Measurements from ENCODE around the gene FARSB. TPM values are rescaled to one million over a fixed set of nuclear protein-coding genes. Genes with fewer than 3 reads are reported as not detected.

The FARSB gene
- total RNA-seq, 2 experiments from 2014 or later, result 68.3 to 68.6 TPM

DNA sequence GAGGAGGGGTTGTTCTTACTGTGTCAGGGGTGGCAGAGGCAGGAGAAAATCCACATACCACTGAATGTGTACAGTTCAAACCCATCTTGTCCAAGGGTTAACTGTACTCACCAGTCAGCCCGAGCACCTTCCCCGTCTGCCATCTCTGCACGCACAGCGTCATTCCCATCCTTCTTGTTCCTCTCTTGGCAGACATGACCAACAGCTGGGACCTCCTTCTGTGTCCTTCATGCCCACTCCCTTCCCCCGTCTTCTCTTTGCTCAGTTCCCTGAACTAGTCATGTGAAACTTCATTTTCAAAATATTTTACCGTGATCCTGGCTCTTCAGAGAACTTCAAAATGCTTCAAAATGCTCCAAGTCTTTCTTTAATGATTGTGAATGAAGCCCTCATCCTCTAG, 92.0 kb downstream of the FARSB start:
- H3K4me3 Mint-ChIP-seq, result no peak overlapping the region
- H3K9me3 Mint-ChIP-seq, result no peaks in the 10 kb centered on the region
- H3K27me3 Mint-ChIP-seq, result no peaks in the 10 kb centered on the region
- H3K36me3 Mint-ChIP-seq, result peaks cover 34% of the 10 kb centered on the region
- no peak overlapping the region for H3K27ac Mint-ChIP-seq
- no peak for DNase-seq
- H3K4me1 Mint-ChIP-seq, result no peaks in the 10 kb centered on the region

DNA sequence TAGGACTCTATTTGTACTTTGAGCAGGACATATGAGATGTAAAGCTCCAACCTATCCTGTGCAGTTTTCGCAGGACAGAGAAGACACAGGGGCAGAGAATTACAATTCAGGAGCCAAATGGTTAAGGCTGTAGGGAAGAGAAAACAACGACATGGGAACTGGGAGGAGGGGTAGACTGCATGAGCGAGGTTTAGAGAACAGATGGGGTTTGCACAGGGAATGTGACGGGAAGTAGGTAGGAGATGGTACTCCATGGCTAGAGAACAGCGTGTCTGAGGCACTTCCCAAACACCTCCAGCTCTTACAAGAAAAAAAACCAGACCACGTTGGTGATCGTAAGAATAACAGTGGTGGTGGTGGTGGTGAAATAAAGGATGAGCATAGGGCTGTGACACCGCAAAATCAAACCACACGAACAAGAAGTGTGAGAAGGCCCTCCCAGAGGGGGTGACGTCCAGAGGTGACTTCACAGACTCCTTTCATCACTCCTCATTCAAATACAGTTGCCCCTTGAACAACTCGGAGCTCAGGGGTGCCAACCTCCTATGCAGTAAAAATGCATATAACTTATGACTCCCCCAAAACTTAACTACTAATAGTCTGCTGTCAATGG, 92.7 kb downstream of the FARSB start:
- no peaks in the 10 kb centered on the region for H3K27me3 Mint-ChIP-seq
- H3K4me3 Mint-ChIP-seq, result no peak overlapping the region
- H3K27ac Mint-ChIP-seq, result no peak overlapping the region
- H3K9me3 Mint-ChIP-seq, result no peaks in the 10 kb centered on the region
- no peak for DNase-seq
- H3K4me1 Mint-ChIP-seq, result no peaks in the 10 kb centered on the region
- H3K36me3 Mint-ChIP-seq, result peaks cover 31% of the 10 kb centered on the region

DNA sequence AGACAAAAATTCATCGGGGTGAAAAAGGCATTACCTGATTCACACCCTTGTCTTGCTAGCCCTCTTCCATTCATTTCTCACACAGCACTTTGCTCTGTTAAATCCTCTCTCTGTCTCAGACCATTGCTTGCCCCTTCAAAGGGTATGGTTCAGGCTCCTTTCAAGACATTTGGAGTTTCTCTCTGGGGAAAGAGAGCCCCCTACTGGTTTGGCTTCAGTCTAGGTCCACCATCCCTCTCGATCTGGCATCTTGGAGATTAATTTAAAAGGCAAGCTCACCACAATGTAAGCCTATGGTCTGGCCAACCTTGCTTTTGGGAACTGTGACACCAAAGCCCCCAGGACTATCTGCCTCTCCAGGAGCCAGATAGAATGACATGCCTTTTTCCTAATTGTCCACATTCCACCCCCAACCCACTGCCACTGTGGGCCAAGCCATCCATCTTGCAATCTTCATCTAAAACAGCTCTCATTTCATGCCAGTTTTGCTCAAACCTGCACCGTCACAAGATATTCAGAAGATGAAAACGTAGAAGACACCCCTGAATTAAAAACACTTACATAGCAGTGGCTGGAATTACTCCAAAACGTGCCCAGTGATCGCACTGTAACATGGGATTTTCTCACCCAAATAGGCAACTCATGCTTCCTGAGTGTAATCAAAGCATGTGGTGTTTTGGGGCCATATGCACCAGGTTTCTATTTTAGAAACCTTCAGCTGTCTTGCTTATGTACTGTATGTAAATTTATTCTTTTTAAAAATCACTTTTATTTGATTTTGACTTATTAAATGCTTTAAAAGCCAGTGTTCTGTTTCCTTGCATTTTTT, 93.9 kb downstream of the FARSB start:
- peaks cover 23% of the 10 kb centered on the region for H3K36me3 Mint-ChIP-seq
- no peaks in the 10 kb centered on the region for H3K9me3 Mint-ChIP-seq
- no peak overlapping the region for H3K4me3 Mint-ChIP-seq
- DNase-seq, result peak; percentile 11
- H3K27me3 Mint-ChIP-seq, result peaks cover 2% of the 10 kb centered on the region
- no peaks in the 10 kb centered on the region for H3K4me1 Mint-ChIP-seq
- H3K27ac Mint-ChIP-seq, result no peak overlapping the region

DNA sequence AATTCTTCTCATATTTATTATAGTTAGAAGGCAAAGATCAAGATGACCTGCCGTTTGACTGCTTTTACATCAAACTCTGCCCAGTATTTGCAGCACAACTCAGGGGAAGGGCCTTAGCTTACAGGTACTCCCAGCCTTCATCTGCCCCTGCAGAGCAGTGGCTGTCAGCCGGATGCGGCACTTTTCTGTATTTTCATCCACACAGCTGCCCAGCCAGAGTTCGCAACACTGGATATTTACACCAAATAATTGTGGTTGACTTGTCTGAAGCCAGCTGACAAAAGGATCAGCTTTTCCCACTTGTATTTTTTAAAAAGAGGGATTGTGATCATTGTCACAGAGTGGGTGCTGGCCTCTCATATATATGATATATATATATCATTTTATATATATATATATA, 94.7 kb downstream of the FARSB start:
- H3K27ac Mint-ChIP-seq, result no peak overlapping the region
- no peak overlapping the region for H3K4me3 Mint-ChIP-seq
- H3K9me3 Mint-ChIP-seq, result no peaks in the 10 kb centered on the region
- H3K4me1 Mint-ChIP-seq, result no peaks in the 10 kb centered on the region
- H3K27me3 Mint-ChIP-seq, result peaks cover 4% of the 10 kb centered on the region
- peaks cover 15% of the 10 kb centered on the region for H3K36me3 Mint-ChIP-seq
- no peak for DNase-seq

DNA sequence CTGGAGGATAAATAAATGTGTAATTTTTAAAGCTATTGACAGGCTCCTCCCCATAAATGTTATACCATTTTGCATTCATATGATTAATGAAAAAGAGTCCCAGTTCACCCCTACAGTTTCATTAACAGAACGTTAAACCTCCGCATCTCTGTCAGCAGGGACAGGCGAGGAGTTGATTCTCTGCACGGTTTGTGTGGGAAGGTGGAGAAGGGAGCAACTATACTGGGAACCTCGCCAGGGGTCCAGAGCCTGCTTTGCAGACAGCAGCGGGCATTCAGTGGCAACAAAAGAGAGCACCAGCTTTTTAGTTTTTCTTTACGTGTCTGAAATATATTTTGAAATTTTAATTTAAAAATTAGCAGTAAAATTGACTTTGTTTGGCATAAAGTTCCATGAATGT, 101.4 kb downstream of the FARSB start:
- Mint-ChIP-seq H3K27ac (no peak overlapping the region), H3K36me3 (peaks cover 4% of the 10 kb centered on the region), H3K4me3 (no peak overlapping the region), H3K9me3 (no peaks in the 10 kb centered on the region), H3K27me3 (peaks cover 34% of the 10 kb centered on the region), H3K4me1 (no peaks in the 10 kb centered on the region)
- no peak for DNase-seq

DNA sequence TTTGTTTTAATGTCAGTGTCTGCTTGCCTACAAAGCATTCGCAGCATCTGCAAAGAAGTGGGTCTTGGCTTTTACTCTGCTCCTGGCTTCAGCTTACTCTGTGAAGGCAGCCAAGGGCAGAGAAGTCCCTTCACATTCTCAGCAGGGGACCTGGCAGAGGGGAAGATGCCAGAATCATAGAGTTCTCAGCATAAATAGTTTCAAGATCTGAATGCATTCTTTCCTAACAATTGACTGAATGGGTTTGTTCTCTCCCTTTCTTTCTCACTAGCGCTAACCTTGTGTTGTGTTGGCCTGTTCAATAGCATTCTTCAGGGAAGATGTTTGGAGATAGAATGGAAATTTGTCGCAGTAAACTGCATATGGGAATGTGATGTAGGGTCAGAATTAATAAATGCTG, 106.9 kb downstream of the FARSB start:
- Mint-ChIP-seq H3K27ac (no peak overlapping the region), H3K27me3 (peaks cover 36% of the 10 kb centered on the region), H3K9me3 (no peaks in the 10 kb centered on the region), H3K4me3 (no peak overlapping the region), H3K36me3 (no peaks in the 10 kb centered on the region), H3K4me1 (no peaks in the 10 kb centered on the region)
- DNase-seq, result no peak

DNA sequence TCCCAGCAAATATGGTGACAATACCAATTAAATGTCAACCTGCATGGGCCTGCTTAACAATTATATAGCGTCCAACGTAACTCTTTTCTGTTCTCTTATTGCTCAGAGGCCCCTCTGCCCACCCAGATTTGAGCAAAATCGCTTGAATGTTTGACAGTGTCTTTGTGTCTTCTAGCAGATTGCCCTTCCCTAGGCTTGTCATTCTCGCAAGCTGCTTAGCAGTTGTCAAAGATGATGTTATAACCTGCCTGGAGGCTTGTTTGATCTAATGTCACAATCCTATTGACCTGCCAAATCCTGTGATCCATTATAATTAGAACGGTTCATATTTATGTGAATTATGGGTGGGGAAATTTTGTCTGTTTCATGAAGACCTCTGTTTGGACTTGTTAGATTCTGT, 108.8 kb downstream of the FARSB start:
- Mint-ChIP-seq H3K36me3 (no peaks in the 10 kb centered on the region), H3K27ac (no peak overlapping the region), H3K4me3 (no peak overlapping the region), H3K9me3 (no peaks in the 10 kb centered on the region), H3K27me3 (peaks cover 30% of the 10 kb centered on the region), H3K4me1 (no peaks in the 10 kb centered on the region)
- DNase-seq, result no peak

DNA sequence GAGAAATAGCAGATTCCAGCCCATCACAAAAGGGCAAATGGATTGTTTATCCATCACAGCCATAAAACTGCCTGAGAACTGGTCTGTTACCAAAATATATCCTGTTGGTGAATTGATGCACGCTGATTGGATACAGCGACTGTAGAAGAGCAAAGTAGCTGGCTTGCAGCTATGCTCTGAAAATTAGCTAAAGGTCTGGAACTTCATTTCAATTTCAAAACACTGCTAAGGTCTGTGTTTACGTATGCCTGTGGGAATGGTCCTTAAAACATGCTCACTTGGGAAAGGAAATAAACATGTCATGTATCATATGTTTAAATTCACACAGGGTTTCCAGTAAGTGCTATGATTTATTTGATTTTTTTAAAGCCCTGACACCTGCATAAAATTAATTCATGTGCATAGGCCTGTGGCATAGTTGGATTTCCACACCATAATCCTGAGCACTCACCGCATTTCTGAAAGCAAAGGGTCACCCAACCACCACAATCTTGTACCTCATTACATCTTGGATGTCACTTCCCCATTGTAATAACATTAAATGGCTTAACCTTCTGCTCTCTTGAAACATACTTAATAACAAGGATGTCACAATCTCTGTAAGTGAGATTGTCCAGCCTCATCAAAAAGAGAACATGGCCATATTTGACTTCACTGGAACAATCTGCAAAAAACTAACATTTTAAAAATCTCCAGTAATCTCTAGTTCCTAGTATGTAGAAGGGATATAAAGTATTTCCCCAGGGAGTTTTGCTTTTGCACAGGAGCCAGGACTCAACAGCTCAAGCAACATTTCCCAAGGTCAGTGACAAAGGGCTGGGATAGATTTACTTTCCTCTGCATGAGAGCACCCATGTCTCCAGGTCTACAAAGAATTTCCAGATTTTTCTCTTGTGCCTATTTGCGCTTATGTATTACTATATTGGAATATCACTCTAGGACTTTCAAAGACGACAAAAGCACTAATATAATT, 109.8 kb downstream of the FARSB start:
- H3K27ac Mint-ChIP-seq, result no peak overlapping the region
- no peak overlapping the region for H3K4me3 Mint-ChIP-seq
- H3K4me1 Mint-ChIP-seq, result no peaks in the 10 kb centered on the region
- no peaks in the 10 kb centered on the region for H3K36me3 Mint-ChIP-seq
- peaks cover 22% of the 10 kb centered on the region for H3K27me3 Mint-ChIP-seq
- DNase-seq, result no peak
- no peaks in the 10 kb centered on the region for H3K9me3 Mint-ChIP-seq

DNA sequence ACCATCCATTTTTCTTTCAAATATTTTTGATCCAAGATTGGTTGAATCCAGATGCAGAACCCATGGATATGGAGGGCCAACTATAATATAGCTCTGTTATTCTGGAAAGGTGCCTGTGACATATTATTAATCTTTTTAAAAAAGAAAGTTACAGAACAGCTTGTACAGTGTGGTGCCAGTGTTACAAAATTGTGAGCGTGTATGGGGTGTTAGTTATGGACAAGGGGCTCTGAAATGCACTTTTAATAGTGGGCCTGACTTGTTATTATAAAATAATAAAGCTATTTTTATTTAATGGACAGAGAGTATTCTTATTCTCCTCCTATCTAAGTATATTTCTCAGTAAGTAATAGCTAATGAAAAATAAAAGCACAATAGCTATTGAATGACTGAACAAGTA, 111.2 kb downstream of the FARSB start:
- no peak overlapping the region for H3K27ac Mint-ChIP-seq
- no peak overlapping the region for H3K4me3 Mint-ChIP-seq
- no peak for DNase-seq
- H3K36me3 Mint-ChIP-seq, result no peaks in the 10 kb centered on the region
- no peaks in the 10 kb centered on the region for H3K9me3 Mint-ChIP-seq
- no peaks in the 10 kb centered on the region for H3K4me1 Mint-ChIP-seq
- peaks cover 15% of the 10 kb centered on the region for H3K27me3 Mint-ChIP-seq

DNA sequence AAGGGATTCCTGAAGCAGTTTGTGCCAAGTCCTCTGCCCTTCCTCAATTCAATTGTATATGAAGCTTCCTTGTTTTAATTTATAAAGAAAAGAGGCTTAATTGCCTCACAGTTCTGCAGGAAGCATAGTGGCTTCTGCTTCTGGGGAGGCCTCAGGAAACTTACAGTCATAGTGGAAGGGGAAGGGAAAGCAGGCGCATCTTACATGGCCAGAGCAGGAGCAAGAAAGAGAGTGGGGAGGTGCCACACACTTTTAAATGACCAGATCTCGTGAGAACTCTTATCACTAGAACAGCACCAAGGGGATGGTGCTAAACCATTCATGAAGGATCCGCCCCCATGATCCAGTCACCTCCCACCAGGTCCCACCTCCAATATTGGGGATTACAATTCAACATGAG, 117.4 kb downstream of the FARSB start:
- H3K9me3 Mint-ChIP-seq, result no peaks in the 10 kb centered on the region
- H3K36me3 Mint-ChIP-seq, result no peaks in the 10 kb centered on the region
- no peak overlapping the region for H3K4me3 Mint-ChIP-seq
- H3K27me3 Mint-ChIP-seq, result peaks cover 18% of the 10 kb centered on the region
- H3K4me1 Mint-ChIP-seq, result no peaks in the 10 kb centered on the region
- no peak overlapping the region for H3K27ac Mint-ChIP-seq
- no peak for DNase-seq

DNA sequence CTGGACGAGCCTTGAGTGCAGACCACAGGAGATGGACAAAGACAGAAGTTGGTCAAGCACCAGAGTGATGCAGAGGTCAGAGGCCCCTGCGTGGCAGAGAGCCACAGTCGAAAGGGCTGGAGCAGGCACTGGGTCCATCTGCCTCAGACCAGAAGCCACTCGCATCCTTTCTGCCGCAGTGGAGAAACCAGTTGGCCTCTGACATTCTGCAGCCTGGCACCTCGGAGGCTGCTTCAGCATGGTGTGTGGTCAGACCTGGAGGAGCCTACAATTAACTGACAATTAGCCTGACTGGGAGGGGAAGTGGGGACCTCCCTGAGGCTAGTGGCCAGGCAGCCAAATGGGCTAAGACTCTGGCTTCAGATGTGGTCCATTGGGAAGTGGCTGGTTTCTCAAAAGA, 120.4 kb downstream of the FARSB start:
- no peak overlapping the region for H3K27ac Mint-ChIP-seq
- H3K27me3 Mint-ChIP-seq, result peaks cover 14% of the 10 kb centered on the region
- no peak overlapping the region for H3K4me3 Mint-ChIP-seq

DNA sequence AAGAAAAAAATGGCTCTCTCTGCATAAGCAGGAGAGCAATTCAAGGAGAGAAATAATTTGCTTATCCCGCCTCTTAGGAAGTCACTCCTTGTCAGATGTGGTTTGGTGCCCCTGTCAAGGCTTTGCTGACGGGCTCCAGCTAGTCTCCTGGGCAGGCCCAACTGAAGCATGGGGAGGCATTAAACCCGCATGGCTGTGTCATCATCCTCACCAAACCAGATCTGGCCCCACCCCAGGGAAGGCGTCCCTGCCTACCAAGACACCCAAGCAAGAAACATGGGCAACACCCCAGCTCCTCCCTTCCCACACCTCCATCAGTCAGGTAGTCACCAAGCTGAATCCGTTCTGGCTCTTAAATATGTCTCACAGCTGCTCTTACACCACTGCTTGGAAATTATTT, 123.6 kb downstream of the FARSB start:
- Mint-ChIP-seq H3K36me3 (no peaks in the 10 kb centered on the region), H3K4me1 (no peaks in the 10 kb centered on the region)

More for the DNA sequence above, 120.4 kb downstream of the FARSB start:
- no peak for DNase-seq
- H3K9me3 Mint-ChIP-seq, result no peaks in the 10 kb centered on the region
- no peaks in the 10 kb centered on the region for H3K4me1 Mint-ChIP-seq
- no peaks in the 10 kb centered on the region for H3K36me3 Mint-ChIP-seq

DNA sequence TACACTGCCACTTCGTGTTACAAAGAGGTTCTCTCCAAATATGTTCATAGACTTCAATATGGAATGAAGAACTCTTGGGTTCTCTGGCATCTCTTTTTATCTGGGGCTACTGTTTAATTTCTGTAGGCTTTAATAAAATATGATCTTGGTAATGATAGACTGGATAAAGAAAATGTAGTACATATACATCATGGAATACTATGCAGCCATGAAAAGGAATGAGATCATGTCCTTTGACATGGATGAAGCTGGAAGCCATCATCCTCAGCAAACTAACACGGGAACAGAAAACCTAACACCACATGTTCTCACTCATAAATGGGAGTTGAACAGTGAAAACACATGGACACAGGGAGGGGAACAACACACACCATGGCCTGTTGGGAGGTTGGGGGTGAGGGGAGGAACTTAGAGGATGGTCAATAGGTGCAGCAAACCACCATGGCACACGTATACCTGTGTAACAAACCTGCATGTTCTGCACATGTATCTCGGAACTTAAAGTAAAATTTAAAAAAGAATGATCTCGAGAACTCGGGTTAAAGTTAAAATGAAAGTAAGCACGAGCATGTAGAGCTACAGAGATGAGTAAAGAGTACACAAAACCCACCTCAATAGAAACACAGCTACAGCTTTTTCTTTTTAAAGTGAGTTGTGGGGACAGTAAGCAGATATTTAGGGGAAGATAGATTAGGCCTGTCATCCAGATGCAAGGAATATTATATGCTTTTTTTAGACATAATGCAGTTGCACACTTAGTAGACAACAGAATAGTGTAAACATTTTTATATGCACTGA, 129.2 kb downstream of the FARSB start:
- H3K9me3 Mint-ChIP-seq, result peaks cover 2% of the 10 kb centered on the region
- no peaks in the 10 kb centered on the region for H3K27me3 Mint-ChIP-seq
- H3K36me3 Mint-ChIP-seq, result peaks cover 2% of the 10 kb centered on the region
- DNase-seq, result no peak
- no peak overlapping the region for H3K4me3 Mint-ChIP-seq
- no peaks in the 10 kb centered on the region for H3K4me1 Mint-ChIP-seq
- H3K27ac Mint-ChIP-seq, result no peak overlapping the region

More for the DNA sequence above, 123.6 kb downstream of the FARSB start:
- no peak overlapping the region for H3K4me3 Mint-ChIP-seq
- H3K27me3 Mint-ChIP-seq, result peaks cover 9% of the 10 kb centered on the region
- DNase-seq, result no peak
- H3K27ac Mint-ChIP-seq, result no peak overlapping the region
- no peaks in the 10 kb centered on the region for H3K9me3 Mint-ChIP-seq

DNA sequence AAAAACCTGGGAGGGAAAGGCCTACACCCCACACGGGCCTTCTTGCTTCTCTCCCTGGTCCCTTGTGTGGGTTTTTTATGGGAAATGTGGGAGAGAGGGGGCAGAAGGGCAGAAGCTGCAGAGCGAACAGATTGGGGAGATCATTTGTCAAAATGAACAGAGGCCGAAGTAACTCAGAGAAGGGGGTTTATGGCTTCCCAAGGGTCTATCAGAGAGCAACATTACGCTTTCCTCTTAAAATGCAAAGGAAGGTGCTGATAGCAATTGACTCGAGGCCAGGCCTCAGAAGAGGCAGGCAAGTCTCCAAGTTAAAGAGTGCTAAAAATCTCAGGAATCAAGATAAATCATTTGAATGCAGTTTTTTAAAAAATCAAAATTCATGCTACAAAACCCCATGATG, 130.1 kb downstream of the FARSB start:
- Mint-ChIP-seq H3K27me3 (no peaks in the 10 kb centered on the region), H3K27ac (no peak overlapping the region), H3K36me3 (peaks cover 2% of the 10 kb centered on the region), H3K4me1 (no peaks in the 10 kb centered on the region), H3K4me3 (no peak overlapping the region), H3K9me3 (peaks cover 2% of the 10 kb centered on the region)
- DNase-seq, result no peak

Data from activated naive CD8-positive, alpha-beta T cell treated with anti-CD3 and anti-CD28 coated beads for 36 hours (primary cell).